Measurements from ENCODE around the gene CHAF1B. TPM values are rescaled to one million over a fixed set of nuclear protein-coding genes. Genes with fewer than 3 reads are reported as not detected.

CHAF1B gene
- total and polyA plus RNA-seq, 9 of the 15 experiments (the other 6 are each of a cell fraction or from before 2014, with no cell fraction given): 7.5 to 36.8 (median 21.0) TPM

DNA sequence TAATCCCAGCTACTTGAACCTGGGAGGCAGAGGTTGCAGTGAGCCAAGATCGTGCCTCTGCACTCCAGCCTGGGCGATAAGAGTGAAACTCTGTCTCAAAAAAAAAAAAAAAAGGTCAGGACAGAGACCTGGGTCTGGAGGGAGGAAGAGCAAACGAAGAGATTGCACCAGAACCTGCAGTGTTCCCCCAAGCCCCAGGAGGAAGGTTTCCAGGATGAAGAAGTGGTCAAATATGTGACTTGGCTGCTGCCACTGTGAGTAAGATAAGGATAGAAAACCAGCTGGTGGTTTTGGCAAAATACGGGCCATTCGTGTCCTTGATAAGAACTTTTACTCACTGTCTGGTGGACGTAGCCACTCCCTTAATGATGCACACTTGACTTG, 52.5 kb downstream of the CHAF1B start (continued):
- TF ChIP-seq PRDM10 (IDR thresholded peaks at IDR 0.05; ENCODE audit: partially characterized antibody): no peak
- peak; percentile 48; the same call in 1 of the 2 replicates for TF ChIP-seq SMARCE1 (IDR thresholded peaks at IDR 0.05)
- peak; percentile 55 for TF ChIP-seq TAL1 (IDR thresholded peaks at IDR 0.05)
- TF ChIP-seq JUND (IDR thresholded peaks at IDR 0.05; ENCODE audit: borderline replicate concordance, low read depth, low read length): peak; percentile 25; the same call in 1 of the 2 replicates
- no peak for TF ChIP-seq JUND (tag; IDR thresholded peaks at IDR 0.05; ENCODE audit: borderline replicate concordance, low read depth, low read length)
- TF ChIP-seq SNRNP70 (optimal IDR thresholded peaks at IDR 0.05; ENCODE audit: low read depth, low read length): no peak
- 0 out of 2 replicates have a peak, but pooled peaks have one; percentile 30 for TF ChIP-seq CREM (IDR thresholded peaks at IDR 0.05; ENCODE audit: low read depth)
- TF ChIP-seq SMARCA4 (IDR thresholded peaks at IDR 0.05): no peak; the same call in 1 of the 2 replicates
- peak; percentile 46 for TF ChIP-seq MTA2 (IDR thresholded peaks at IDR 0.05; ENCODE audit: low read depth)
- TF ChIP-seq SETDB1 (IDR thresholded peaks at IDR 0.05; ENCODE audit: low read length): no peak
- no peak for TF ChIP-seq ZNF133 (CRISPR knock-in tag; IDR thresholded peaks at IDR 0.05)
- no peak for TF ChIP-seq STAT6 (CRISPR knock-in tag; IDR thresholded peaks at IDR 0.05)
- TF ChIP-seq, protein P1, sequence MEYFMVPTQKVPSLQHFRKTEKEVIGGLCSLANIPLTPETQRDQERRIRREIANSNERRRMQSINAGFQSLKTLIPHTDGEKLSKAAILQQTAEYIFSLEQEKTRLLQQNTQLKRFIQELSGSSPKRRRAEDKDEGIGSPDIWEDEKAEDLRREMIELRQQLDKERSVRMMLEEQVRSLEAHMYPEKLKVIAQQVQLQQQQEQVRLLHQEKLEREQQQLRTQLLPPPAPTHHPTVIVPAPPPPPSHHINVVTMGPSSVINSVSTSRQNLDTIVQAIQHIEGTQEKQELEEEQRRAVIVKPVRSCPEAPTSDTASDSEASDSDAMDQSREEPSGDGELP (CRISPR knock-in tag; IDR thresholded peaks at IDR 0.05; ENCODE audit: borderline replicate concordance): peak; percentile 67
- TF ChIP-seq, protein P2, sequence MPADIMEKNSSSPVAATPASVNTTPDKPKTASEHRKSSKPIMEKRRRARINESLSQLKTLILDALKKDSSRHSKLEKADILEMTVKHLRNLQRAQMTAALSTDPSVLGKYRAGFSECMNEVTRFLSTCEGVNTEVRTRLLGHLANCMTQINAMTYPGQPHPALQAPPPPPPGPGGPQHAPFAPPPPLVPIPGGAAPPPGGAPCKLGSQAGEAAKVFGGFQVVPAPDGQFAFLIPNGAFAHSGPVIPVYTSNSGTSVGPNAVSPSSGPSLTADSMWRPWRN (IDR thresholded peaks at IDR 0.05; ENCODE audit: low read depth): no peak
- no peak for TF ChIP-seq TCF15 (CRISPR knock-in tag; IDR thresholded peaks at IDR 0.05)
- no peak for TF ChIP-seq MTF1 (CRISPR knock-in tag; IDR thresholded peaks at IDR 0.05; ENCODE audit: borderline replicate concordance)
- TF ChIP-seq TEAD4 (IDR thresholded peaks at IDR 0.05; ENCODE audit: low read length): peak; percentile 74
- TF ChIP-seq TEAD4 (CRISPR knock-in tag; IDR thresholded peaks at IDR 0.05; ENCODE audit: borderline replicate concordance): no peak
- TF ChIP-seq NFE2 (IDR thresholded peaks at IDR 0.05; ENCODE audit: low read depth): 0 out of 2 replicates have a peak, but pooled peaks have one; percentile 6
- TF ChIP-seq ZKSCAN1 (IDR thresholded peaks at IDR 0.05; ENCODE audit: low read depth, low read length): peak; percentile 70; the same call in 1 of the 2 replicates
- no peak for TF ChIP-seq ZFX (CRISPR knock-in tag; IDR thresholded peaks at IDR 0.05)
- no peak for TF ChIP-seq ERF (CRISPR knock-in tag; IDR thresholded peaks at IDR 0.05)
- no peak for TF ChIP-seq SLC30A9 (CRISPR knock-in tag; IDR thresholded peaks at IDR 0.05)
- 0 out of 2 replicates have a peak, but pooled peaks have one; percentile 27 for TF ChIP-seq NCOR1 (IDR thresholded peaks at IDR 0.05)
